ENCODE data around the gene LRRC52. TPM values are rescaled to one million over a fixed set of nuclear protein-coding genes. Genes with fewer than 3 reads are reported as not detected.

Gene LRRC52
- total RNA-seq, 1 donor from 2014 or later = not detected

DNA sequence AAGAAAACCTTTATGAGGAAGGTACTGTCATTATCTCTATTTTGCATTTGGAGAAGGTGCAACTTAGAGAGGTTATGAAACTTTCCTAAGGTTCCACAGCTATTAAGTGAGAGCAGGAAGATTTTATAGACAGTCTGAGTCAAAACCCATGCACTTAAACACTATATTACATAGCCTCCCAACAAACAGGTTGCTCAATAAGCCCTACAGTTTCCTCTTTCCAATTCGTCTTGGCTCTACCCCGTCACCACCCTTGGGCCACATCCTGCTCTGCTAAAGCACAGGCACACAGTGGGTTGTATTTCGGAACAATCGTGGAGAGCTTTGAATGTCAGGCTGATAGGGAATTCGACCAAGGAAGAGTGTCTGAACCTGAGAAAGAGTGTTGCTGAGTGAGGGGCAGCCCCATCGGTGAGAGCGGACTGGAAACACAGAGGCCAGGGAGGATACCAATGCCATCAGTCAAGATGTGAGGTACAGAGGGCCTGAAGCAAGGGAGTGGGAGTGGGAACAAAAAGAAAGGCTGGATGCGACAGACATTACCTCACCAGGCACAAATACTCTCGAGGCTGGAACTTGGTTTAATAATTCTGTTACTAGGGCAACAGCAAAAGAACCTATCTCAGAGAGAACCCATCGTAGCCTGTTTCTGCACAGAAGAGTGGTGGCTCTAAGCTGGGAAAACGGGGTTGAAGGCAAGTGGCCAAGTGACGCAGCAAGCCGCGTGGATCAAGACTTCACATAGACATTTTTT, 6.3 kb upstream of the LRRC52 start:
- DNase-seq = no peak

DNA sequence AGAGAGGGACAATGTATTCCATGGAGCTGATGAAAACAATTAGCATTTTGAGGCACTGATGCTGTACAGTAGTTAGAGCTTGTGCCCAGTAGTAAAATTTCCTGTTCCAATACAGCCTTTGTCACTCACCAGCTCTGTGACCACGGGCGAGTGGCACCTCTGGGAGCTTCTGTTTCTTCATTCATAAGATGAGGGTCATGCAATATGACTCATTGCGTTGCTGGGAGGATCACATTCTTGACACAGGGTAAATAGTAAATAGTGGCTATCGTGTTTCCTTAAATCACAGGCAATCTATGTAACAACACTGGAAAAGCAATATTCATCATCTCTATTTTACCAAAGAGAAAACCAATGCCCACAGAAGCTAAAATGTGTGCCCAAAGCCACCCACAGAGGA, 4.5 kb upstream of the LRRC52 start:
- no peak for DNase-seq

DNA sequence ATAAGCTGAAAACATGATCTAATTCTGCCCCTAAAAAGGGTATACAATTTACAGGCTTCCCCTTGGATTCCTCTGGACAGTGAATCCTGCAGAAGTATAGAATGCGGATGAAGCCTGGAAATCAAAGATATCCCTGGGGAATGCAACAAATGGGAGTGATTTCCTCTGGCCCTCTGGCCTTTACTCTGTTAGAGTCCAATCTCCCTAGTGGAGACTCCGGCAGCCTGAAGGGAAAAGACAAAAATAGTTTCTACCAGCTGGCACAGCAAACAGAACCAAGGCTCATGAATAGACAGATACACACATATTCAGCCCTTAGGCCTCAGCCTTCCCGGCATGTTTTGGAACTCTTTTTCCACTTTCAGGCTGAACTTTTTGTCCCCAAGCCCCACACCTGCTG, 3.9 kb upstream of the LRRC52 start:
- DNase-seq = no peak

DNA sequence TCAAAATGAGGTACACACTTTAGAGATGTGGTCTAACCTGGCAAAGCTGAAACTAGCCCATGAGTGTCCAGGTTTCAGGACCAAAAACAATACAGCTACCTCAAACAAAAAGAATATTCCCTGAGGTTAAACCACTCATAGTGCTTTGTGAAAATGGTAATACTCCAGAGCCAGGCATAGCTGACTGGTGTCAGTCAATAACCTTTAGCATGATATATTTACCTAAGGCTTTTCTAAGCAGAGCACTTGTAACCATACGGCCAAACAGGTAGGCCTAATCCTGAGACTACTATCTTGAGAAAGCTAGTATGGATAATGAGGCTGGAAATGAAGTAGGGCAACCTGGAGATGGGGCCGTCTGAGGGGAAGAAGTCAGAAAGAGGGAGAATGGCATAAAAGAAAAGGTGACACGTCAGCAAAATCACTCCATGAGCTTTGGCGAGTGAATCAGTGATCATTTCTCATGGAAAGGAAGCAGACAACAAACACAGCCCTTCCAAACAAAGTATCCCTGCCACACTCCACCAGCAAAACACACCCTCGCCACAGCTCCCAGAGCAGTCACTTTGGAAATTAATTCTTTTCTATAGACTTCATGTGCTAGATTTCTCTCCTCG, 1.7 kb upstream of the LRRC52 start:
- DNase-seq = no peak

DNA sequence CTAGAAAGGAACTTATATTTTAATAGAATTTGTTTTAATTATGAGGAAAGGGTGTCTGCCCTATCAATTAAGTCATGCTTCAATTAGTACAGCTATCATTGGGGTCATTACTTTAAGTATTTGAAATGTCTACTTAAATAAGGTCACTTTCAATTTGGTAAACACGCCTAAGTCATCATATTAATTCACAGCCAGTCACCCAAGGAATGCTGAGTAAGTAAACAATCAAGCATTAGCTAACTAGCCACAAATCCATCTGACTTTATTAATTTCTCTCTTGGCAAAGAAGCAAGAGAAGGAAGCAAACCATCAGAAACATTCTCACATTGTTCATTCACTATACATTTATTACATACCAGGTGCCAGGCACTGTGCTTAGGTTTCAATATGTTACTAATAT, 1.2 kb upstream of the LRRC52 start:
- DNase-seq = no peak

DNA sequence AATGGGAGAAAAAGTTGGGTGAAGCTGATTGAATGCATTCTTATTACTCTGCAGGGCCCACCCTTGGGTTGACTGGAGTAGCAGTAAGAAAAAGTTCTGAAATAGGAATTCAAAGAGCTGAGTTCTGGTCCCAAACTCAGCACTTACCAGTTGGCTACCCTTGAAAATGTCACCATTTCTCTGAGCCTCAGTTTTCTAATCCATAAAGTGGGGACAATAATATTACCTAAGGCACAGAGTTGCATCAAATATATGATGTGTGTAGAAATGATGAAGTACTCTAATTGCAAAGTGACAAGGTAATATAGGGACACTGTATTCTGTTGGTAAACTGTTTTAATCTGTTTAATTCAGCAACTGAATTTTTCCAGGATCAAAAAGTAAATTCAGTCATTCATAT, 1.2 kb downstream of the LRRC52 start:
- no peak for DNase-seq

DNA sequence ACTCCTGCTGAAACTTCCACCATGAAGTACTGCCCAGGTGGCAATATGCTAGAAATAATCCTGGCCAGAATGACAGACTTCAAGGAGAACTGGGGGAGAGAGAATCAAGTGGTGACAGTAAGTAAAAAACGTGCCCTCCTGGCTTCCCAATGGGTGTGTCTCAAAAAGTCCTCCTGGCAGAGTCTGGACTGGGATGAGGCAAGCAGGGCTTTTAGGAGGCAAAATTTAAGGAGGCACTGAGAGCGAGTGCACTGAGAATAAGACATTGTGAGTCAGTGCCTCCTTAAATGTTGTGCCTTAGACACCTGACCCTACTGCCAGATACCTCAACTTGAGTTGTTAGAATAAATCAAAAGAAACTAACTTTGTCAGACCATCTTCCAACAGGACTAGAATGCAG, 2.2 kb downstream of the LRRC52 start:
- DNase-seq = no peak

DNA sequence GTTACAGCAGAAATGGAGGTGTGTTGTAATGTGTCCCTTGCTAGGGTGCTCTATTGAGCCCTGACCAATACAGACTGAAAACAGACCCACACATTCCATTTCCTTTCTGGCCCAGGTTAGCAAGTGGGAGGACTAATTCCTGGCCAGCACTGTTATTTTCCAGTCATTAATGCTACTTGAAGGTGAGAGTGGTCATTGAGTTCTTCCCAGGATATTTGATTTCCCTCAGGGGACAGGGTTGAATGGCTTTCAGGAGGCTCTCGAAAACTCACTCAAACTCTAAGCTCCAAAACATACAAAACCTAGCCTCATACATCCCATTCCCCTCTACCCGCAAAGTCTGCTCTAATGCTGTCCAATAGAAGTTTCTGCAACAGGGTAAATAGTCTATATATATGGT, 6.2 kb downstream of the LRRC52 start:
- no peak for DNase-seq

DNA sequence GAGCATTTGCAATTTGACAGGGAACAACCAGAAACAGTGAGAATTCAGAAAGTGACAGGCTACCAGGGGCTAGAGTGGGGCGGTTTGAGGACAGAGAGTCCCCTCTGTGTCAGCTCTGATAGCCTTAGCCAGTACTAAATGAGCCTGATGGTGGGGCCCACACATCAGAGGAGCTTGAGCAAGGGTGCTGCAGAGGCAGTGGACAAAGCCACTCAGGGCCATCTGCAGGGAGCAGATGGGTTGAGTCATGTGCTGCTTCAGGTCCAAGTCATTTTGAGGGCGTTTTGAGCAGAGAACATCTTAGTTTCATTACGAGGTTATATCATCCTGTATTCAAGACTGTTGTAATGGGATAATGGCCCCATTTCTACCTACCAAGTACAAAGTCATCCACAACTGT, 7.7 kb downstream of the LRRC52 start:
- DNase-seq = no peak

DNA sequence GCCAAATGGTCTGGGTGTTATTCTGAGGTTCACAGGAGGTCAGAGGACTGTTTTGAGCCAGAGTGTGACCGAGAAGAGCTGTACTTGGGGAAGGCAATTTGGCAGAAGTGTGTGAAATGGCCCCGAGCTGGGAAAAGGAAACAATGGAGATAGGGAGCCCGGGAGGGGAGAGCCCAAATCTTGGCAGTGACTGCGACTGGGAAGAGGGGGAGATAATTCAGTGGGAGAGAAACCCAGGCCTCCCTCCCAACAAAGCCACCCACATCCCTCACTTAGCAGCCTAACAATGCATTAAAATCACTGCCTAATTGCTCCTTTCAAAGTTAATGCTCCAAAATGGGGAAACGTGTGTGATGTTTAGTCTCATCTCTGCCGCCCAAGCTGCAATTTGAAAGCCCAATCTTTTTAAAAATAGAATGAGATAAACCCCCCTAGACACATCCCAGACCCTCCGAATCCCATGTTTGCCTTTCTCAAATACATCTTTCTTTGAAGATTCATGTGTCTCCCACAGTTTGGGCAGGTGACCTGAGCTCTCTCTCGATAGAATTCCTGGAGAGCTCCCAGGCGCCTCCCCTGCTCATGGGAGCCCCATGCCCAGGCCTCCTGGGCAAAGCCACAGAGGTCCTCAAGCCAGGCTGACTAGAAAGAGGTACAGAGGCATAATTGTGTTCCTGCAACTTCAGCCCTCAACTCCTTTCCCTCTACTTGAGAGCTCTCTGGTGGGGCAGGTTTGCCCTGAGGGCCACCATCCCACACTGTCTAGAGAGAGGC, 17.3 kb downstream of the LRRC52 start:
- no peak for DNase-seq

DNA sequence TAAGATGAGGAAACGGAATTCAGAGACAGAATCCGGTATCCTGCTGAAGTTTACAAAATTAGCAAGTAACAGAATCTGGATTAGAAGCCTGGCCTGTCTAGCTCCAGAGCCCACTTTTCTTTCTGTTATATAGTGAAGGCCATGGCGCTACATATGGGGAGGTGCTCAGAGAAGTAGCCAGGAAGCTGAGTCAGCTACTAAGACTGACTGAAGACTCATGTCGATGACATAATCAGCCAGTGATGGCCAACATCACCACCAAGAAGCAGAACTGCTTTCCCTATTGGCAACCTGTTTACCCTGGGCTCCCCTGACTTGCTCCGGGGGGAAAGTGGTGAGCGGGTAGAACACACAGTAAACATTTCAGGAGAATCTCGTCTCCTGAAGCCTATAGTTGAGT, 18.8 kb downstream of the LRRC52 start:
- DNase-seq = no peak

DNA sequence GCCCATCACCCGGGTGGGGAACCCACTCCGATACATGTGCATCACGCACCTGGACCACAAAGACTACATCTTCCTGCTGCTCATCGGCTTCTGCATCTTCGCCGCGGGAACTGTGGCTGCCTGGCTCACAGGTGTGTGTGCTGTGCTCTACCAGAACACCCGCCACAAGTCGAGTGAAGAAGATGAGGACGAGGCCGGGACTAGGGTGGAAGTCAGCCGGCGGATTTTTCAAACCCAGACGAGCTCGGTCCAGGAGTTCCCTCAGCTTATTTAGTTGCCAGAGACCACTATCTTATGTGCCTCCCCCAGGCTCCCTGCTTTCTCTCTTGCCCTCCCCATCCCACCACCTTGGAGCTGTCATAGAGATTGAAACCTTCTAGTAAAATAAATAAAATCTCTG, 19.8 kb downstream of the LRRC52 start:
- DNase-seq = no peak

DNA sequence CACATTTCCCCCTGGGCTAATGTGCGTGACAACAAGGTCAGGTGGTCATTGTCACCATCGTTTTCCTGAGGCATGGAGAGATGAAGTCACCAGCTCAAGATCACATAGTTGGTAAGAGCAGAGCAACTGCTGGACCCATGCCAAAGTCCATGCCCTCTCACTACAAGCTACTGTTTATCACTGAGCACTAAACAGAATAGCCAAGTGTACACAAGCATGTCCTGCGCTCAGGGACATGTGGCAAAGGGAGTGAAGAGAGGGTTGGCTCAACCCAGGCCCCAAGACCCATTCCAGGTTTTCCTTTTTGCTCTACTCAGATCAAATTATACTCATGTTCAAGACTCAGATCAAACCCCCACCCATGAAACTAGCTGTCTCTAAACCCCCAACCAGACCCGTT, 20.8 kb downstream of the LRRC52 start:
- DNase-seq = no peak

DNA sequence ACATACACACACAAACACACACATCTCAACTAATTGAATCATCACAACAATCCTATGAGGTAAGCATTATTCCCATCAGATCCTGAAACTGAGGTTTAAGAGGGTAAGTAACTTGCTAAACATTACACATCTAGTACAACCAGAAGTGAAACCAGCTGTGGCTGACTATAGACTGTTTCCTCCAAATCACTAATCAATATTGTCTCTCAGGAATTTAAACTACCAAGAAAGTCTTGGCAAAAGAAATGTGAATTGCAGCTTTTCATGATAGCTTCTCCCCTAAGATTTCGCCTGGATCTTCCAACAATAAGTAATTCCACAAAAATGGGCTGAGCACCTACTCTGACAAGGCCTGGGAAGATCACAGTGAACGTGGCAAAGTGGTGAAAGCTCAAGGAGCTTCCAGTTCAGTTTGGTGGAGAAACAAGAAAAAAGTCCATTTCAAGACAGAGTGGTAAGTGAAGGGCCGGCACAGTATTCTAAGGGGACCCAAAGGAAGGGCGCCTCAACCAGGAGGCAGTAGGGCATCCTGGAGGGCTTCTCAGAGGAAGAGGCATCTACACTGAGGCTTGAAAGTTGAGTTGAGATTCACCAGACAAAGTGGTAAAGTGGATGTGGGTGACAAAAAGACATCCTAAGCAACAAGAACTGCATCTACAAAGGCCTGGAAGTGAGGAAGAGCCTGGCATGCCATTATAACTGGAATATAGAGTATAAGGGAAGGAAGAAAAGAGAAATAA, 22.1 kb downstream of the LRRC52 start:
- no peak for DNase-seq

DNA sequence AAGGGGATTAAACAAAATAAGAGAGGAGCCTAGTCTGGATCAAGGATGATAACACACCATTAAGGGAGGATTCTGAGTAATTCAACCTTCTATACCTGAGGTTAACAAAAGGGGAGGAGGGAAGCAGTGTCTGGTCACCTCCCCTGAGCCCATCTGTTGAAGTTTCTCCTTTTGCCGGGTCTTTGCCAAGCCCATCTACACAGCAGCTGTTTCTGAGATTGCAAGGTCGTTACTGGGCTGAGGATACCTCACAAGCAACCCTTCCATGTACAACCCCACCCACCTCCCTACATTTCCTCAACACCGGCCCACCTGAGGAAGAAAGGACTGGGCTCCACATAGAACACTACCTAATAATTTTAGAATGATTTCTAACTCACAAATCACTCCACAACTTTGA, 26.3 kb downstream of the LRRC52 start:
- no peak for DNase-seq

DNA sequence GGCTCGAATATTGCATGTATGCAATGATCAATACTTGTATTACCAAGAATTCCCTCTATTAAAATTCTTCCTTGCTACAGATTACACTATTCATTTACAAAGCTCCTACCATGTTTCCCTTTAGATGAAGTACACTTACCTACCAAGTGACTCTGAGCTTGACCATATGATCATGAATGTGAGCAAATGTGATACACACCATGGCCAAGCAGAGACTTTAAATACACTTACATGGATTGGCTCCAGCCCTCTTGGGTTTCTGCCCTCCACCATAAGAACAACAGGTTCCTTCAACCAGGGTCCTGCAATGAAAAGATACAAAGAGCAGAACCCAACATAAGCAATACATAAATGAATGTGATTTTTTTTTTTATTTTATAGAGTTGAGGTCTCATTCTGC, 30.0 kb downstream of the LRRC52 start:
- DNase-seq = no peak

DNA sequence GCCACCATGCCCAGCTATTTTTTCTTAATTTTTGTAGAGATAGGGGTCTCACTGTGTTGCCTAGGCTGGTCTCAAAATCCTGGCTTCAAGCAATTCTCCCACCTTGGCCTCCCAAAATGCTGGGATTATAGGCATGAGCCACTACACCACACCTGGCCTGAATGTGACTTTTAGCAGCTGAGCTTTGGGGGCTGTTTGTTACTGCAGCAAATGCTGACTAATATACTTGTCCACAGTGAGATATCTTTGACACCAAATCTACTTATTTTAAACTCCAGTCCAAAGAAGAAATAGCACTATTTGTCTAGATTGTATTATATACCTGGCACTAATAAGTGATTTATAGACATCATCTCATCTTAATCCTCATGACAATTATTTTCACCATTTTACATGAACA, 30.5 kb downstream of the LRRC52 start:
- DNase-seq = no peak

DNA sequence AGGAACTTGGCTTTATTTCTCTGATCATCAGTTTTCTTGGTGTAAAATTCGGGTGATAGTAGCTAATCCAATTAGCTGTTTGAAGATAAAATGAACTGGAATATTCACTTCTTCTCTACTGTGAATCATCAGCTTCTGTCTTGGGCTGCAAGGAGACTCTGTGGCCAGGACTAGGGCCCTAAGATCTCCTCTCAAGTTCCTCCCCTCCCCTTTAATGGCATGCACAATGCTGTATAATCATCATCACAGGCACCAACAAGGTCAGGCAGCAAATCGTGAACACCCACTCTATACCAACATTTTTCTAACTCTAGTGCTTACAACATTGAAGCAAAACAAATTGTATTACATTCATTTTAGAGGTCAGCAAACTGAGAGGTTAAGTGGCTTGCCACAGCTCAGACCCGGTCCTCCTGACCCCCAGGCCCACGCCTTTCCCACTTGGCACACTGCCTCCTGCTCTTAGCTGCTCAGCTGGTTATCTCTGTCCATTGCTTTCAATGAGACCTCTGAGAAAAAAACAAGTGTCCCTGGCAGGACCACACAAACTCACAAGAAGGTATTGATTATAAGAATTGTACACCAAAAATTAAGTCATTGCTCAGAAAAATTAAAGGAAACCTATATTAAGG, 31.8 kb downstream of the LRRC52 start:
- no peak for DNase-seq

DNA sequence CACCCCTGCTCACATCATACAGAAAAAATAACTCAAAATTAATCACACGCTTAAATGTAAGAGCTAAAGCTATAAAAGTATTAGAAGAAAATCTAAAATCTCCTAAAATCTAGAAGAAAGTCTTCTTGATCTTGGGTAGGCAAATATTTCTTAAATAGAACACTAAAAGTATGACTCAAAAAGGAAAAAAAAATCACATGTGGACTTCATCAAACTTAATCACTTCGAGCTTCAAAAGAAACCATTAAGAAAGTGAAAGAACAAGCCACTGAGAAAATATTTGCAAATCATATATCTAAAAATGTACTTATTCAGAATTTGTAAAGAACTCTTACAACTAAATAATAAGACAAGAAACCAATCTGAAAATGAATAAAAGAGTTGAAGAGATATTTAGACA, 32.7 kb downstream of the LRRC52 start:
- DNase-seq = no peak

DNA sequence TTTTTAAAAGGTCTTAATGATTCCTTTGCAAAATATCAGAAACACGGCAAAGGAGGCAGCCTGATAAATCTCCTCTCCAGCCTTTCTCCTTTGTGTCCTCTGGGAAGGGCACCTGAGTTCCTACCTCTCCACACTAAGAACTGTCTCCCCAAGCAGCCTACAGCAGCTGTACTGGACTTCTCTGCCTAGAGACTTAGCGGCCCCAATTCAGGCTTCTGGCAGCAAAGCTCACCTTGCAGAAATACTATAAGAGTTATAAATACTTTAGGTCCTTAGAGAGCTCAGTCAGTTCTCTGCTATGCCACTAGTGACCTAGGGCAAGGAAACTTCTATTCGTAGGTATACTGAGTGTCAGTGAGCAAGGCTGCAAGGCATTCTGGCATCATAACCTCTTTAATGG, 33.9 kb downstream of the LRRC52 start:
- DNase-seq = no peak

DNA sequence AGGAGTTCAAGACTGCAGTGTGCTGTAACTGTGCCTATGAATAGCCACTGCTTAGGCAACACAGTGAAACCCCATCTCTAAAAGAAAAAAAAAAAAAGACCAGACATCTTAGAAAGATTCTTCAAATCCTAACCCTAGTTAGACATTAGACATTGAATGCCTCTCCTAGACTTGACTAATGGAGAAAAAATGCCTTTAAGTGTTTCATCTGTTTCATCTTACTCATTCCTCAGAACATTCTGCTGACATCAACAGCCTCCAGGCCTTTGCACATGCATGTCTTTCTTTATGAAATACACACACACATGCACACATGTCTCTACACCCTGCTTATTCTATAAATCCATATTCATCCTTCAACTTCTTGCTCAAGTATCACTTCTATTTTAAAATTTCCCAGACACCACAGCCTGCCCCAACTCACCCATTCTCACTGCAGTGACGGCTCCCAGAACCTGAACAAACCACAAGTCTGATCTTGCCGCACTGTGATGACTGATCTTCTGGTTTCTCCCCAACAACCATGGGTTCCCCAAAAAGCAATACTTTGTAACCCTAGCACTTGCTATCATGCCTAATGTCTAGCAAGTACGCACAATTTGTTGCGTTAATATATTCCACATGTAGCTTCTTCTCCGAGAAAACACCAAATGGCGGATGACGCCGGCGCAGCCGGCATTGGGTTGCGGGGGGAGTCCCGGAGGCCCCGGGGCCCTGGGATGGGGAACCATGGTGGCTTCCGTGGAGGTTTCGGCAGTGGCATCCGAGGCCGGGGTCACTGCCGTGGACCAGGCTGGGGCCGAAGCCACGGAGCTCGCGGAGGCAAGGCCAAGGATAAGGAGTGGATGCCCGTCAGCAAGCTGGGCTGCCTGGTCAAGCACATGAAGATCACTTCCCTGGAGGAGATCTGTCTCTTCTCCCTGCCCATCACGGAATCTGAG, 37.4 kb downstream of the LRRC52 start:
- DNase-seq = no peak
